ENCODE results near the gene ALDH8A1.

The ALDH8A1 gene

GRCh38 chr6:134932535-134933470, 17.1 kb downstream of the ALDH8A1 start:
- H3K36me3 ChIP-seq (replicated peaks in 1 of 2; ENCODE audit: control insufficient read depth in 2 of 2, insufficient read depth in 2 of 2, low read length in 2 of 2), result no peaks in the 10 kb centered on the region
- H3K27ac ChIP-seq (replicated peaks; ENCODE audit: low read length), result no peak overlapping the region
- H3K9ac ChIP-seq (ENCODE audit: low read depth, low read length, poor library complexity), result no peak overlapping the region
- no peaks in the 10 kb centered on the region for H3K27me3 ChIP-seq (ENCODE audit: control insufficient read depth in 3 of 3, insufficient read depth in 3 of 3, low read depth in 1 of 3, low read length in 3 of 3)
- H3K4ac ChIP-seq (ENCODE audit: low read length), result no peak overlapping the region
- H4K8ac ChIP-seq (ENCODE audit: low read depth, low read length), result no peak overlapping the region
- H3K9me3 ChIP-seq (replicated peaks in 1 of 2; ENCODE audit: control insufficient read depth in 2 of 2, insufficient read depth in 1 of 2, low read depth in 1 of 2, low read length in 2 of 2), result no peaks in the 10 kb centered on the region
- H2BK12ac ChIP-seq (ENCODE audit: low read length), result no peak overlapping the region
- no peak overlapping the region for H3K14ac ChIP-seq (ENCODE audit: low read length)
- no peak overlapping the region for H3K18ac ChIP-seq (ENCODE audit: low read length)
- H2BK120ac ChIP-seq (ENCODE audit: low read depth, low read length), result no peak overlapping the region
- H2AFZ ChIP-seq (ENCODE audit: low read length), result no peak overlapping the region
- no peak overlapping the region for H2BK15ac ChIP-seq (ENCODE audit: low read length)
- no peaks in the 10 kb centered on the region for H3K4me1 ChIP-seq (ENCODE audit: control insufficient read depth in 2 of 2, insufficient read depth in 1 of 2, low read depth in 1 of 2, low read length in 2 of 2)
- H3K79me1 ChIP-seq (ENCODE audit: low read depth, low read length), result no peaks in the 10 kb centered on the region
- no peak overlapping the region for H2BK5ac ChIP-seq (ENCODE audit: low read length)
- no peak overlapping the region for H4K91ac ChIP-seq (ENCODE audit: low read depth, low read length, poor library complexity)
- H2AK5ac ChIP-seq (ENCODE audit: low read depth, low read length), result no peak overlapping the region
- H3K4me3 ChIP-seq (ENCODE audit: low read length in 2 of 2), result no peak overlapping the region
- no peak overlapping the region for H3K4me2 ChIP-seq (ENCODE audit: insufficient read depth, low read length, poor library complexity, severe bottlenecking)
- no CpG with 5 or more reads among the region's 11 CpGs for WGBS, 2 donors (ENCODE audit: extremely low coverage in 2 of 2, insufficient read length in 2 of 2, insufficient replicate concordance in 1 of 2)
- no peak overlapping the region for H3K23ac ChIP-seq (ENCODE audit: low read depth, low read length, poor library complexity)
- DNase-seq (ENCODE audit: low spot score), result no peak

DNA sequence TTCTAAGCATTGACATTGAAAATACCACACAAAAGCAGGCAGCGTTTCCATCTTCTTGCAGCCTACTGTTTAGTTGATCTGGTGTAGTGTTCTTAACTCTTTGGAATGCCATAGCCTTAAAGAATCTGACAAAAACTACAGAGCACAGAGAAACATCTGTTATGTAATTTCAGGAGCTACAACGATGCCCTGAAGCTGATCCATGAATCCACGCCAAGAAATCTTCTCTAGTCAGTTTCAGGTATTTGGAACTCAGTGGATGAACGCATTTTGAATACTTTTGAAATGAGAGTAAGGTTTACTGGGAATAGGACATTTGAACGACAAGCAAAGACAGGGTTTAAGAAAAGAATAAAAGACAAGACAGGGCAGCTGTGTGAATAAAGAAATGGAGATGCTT, 17.8 kb downstream of the ALDH8A1 start:
- Histone ChIP-seq H3K14ac (ENCODE audit: low read length) (no peak overlapping the region), H3K4ac (ENCODE audit: low read length) (no peak overlapping the region), H2AFZ (ENCODE audit: low read length) (no peak overlapping the region), H2BK5ac (ENCODE audit: low read length) (no peak overlapping the region), H3K4me1 (ENCODE audit: control insufficient read depth in 2 of 2, insufficient read depth in 1 of 2, low read depth in 1 of 2, low read length in 2 of 2) (no peaks in the 10 kb centered on the region), H3K9ac (ENCODE audit: low read depth, low read length, poor library complexity) (no peak overlapping the region), H3K18ac (ENCODE audit: low read length) (no peak overlapping the region), H3K27me3 (ENCODE audit: control insufficient read depth in 3 of 3, insufficient read depth in 3 of 3, low read depth in 1 of 3, low read length in 3 of 3) (no peaks in the 10 kb centered on the region), H2BK12ac (ENCODE audit: low read length) (no peak overlapping the region), H3K9me3 (replicated peaks in 1 of 2; ENCODE audit: control insufficient read depth in 2 of 2, insufficient read depth in 1 of 2, low read depth in 1 of 2, low read length in 2 of 2) (no peaks in the 10 kb centered on the region), H3K4me2 (ENCODE audit: insufficient read depth, low read length, poor library complexity, severe bottlenecking) (no peak overlapping the region), H2BK120ac (ENCODE audit: low read depth, low read length) (no peak overlapping the region), H3K79me1 (ENCODE audit: low read depth, low read length) (no peaks in the 10 kb centered on the region), H3K4me3 (ENCODE audit: low read length in 2 of 2) (no peak overlapping the region), H4K8ac (ENCODE audit: low read depth, low read length) (no peak overlapping the region), H2AK5ac (ENCODE audit: low read depth, low read length) (no peak overlapping the region), H3K23ac (ENCODE audit: low read depth, low read length, poor library complexity) (no peak overlapping the region), H4K91ac (ENCODE audit: low read depth, low read length, poor library complexity) (no peak overlapping the region), H3K36me3 (replicated peaks in 1 of 2; ENCODE audit: control insufficient read depth in 2 of 2, insufficient read depth in 2 of 2, low read length in 2 of 2) (no peaks in the 10 kb centered on the region), H2BK15ac (ENCODE audit: low read length) (no peak overlapping the region), H3K27ac (replicated peaks; ENCODE audit: low read length) (no peak overlapping the region)
- no CpG with 5 or more reads among the region's 5 CpGs for WGBS, 2 donors (ENCODE audit: extremely low coverage in 2 of 2, insufficient read length in 2 of 2, insufficient replicate concordance in 1 of 2)
- DNase-seq (ENCODE audit: low spot score), result no peak

GRCh38 chr6:134930463-134930862, 19.4 kb downstream of the ALDH8A1 start:
- Histone ChIP-seq H3K27ac (replicated peaks; ENCODE audit: low read length) (no peak overlapping the region), H3K4me2 (ENCODE audit: insufficient read depth, low read length, poor library complexity, severe bottlenecking) (no peak overlapping the region), H2AK5ac (ENCODE audit: low read depth, low read length) (no peak overlapping the region), H3K14ac (ENCODE audit: low read length) (no peak overlapping the region), H2BK15ac (ENCODE audit: low read length) (no peak overlapping the region), H3K4me3 (ENCODE audit: low read length in 2 of 2) (no peak overlapping the region), H2BK12ac (ENCODE audit: low read length) (no peak overlapping the region), H2BK5ac (ENCODE audit: low read length) (no peak overlapping the region), H3K23ac (ENCODE audit: low read depth, low read length, poor library complexity) (no peak overlapping the region), H3K4ac (ENCODE audit: low read length) (no peak overlapping the region), H3K18ac (ENCODE audit: low read length) (no peak overlapping the region), H2AFZ (ENCODE audit: low read length) (no peak overlapping the region), H4K8ac (ENCODE audit: low read depth, low read length) (no peak overlapping the region), H3K36me3 (replicated peaks in 1 of 2; ENCODE audit: control insufficient read depth in 2 of 2, insufficient read depth in 2 of 2, low read length in 2 of 2) (no peaks in the 10 kb centered on the region), H4K91ac (ENCODE audit: low read depth, low read length, poor library complexity) (no peak overlapping the region), H3K79me1 (ENCODE audit: low read depth, low read length) (no peaks in the 10 kb centered on the region), H3K4me1 (ENCODE audit: control insufficient read depth in 2 of 2, insufficient read depth in 1 of 2, low read depth in 1 of 2, low read length in 2 of 2) (no peaks in the 10 kb centered on the region), H3K27me3 (ENCODE audit: control insufficient read depth in 3 of 3, insufficient read depth in 3 of 3, low read depth in 1 of 3, low read length in 3 of 3) (no peaks in the 10 kb centered on the region), H3K9me3 (replicated peaks in 1 of 2; ENCODE audit: control insufficient read depth in 2 of 2, insufficient read depth in 1 of 2, low read depth in 1 of 2, low read length in 2 of 2) (no peaks in the 10 kb centered on the region), H3K9ac (ENCODE audit: low read depth, low read length, poor library complexity) (no peak overlapping the region), H2BK120ac (ENCODE audit: low read depth, low read length) (no peak overlapping the region)
- WGBS, 2 donors (ENCODE audit: extremely low coverage in 2 of 2, insufficient read length in 2 of 2, insufficient replicate concordance in 1 of 2), result no CpG with 5 or more reads among the region's 6 CpGs
- no peak for DNase-seq (ENCODE audit: low spot score)

- Histone ChIP-seq H2BK5ac (ENCODE audit: low read length) (no peak overlapping the region), H4K8ac (ENCODE audit: low read depth, low read length) (no peak overlapping the region), H3K9ac (ENCODE audit: low read depth, low read length, poor library complexity) (no peak overlapping the region), H2AK5ac (ENCODE audit: low read depth, low read length) (no peak overlapping the region), H3K14ac (ENCODE audit: low read length) (no peak overlapping the region), H3K23ac (ENCODE audit: low read depth, low read length, poor library complexity) (no peak overlapping the region), H3K79me1 (ENCODE audit: low read depth, low read length) (no peaks in the 10 kb centered on the region), H2BK120ac (ENCODE audit: low read depth, low read length) (no peak overlapping the region), H3K4me2 (ENCODE audit: insufficient read depth, low read length, poor library complexity, severe bottlenecking) (no peak overlapping the region), H2BK15ac (ENCODE audit: low read length) (no peak overlapping the region), H2AFZ (ENCODE audit: low read length) (no peak overlapping the region), H3K27ac (replicated peaks; ENCODE audit: low read length) (no peak overlapping the region), H3K4me1 (ENCODE audit: control insufficient read depth in 2 of 2, insufficient read depth in 1 of 2, low read depth in 1 of 2, low read length in 2 of 2) (no peaks in the 10 kb centered on the region), H2BK12ac (ENCODE audit: low read length) (no peak overlapping the region), H3K18ac (ENCODE audit: low read length) (no peak overlapping the region), H3K27me3 (ENCODE audit: control insufficient read depth in 3 of 3, insufficient read depth in 3 of 3, low read depth in 1 of 3, low read length in 3 of 3) (no peaks in the 10 kb centered on the region), H3K4me3 (ENCODE audit: low read length in 2 of 2) (no peak overlapping the region), H3K36me3 (replicated peaks in 1 of 2; ENCODE audit: control insufficient read depth in 2 of 2, insufficient read depth in 2 of 2, low read length in 2 of 2) (no peaks in the 10 kb centered on the region), H4K91ac (ENCODE audit: low read depth, low read length, poor library complexity) (no peak overlapping the region), H3K4ac (ENCODE audit: low read length) (no peak overlapping the region), H3K9me3 (replicated peaks in 1 of 2; ENCODE audit: control insufficient read depth in 2 of 2, insufficient read depth in 1 of 2, low read depth in 1 of 2, low read length in 2 of 2) (no peaks in the 10 kb centered on the region)
- no CpG with 5 or more reads among the region's 6 CpGs for WGBS, 2 donors (ENCODE audit: extremely low coverage in 2 of 2, insufficient read length in 2 of 2, insufficient replicate concordance in 1 of 2)
- DNase-seq (ENCODE audit: low spot score), result no peak
Observed at GRCh38 chr6:134928151-134928900, 21.6 kb downstream of the ALDH8A1 start.
